Spleen (tissue), 11 donors: Measurements from ENCODE around the gene ZNF574. TPM values are rescaled to one million over a fixed set of nuclear protein-coding genes. Genes with fewer than 3 reads are reported as not detected.
A peak's percentile ranks its signal among the peaks of the same experiment; 100 is the strongest.

Experiments used
- DNase-seq: peaks from one replicate; pipeline ENCODE4 v3.0.0-alpha.2; 2020
- H3K27ac ChIP-seq, 8 donors: fragments of 200-600 bp; sonication (generic) in 7 of 8; 1 replicate in 4 of 8; 2 replicates in 4 of 8; pipeline versions ENCODE4 v1.5.0 to v1.8.0; 2016 to 2021; ENCODE audit warnings: inconsistent platforms in 4 of 8, mild to moderate bottlenecking in 4 of 8, moderate library complexity in 1 of 8
- H3K27me3 ChIP-seq, 7 donors: fragments of 200-600 bp; sonication (generic) in 6 of 7; replicated peaks in 1 of 7; 1 replicate in 4 of 7; 2 replicates in 3 of 7; pipeline versions ENCODE4 v1.5.0 to v1.8.0; 2016 to 2021; ENCODE audit warnings: inconsistent platforms in 3 of 7, mild to moderate bottlenecking in 1 of 7
- H3K36me3 ChIP-seq, 6 donors: fragments of 200-600 bp; sonication (generic) in 5 of 6; 1 replicate in 4 of 6; 2 replicates in 2 of 6; pipeline versions ENCODE4 v1.5.0 to v1.8.0; 2016 to 2021; ENCODE audit warnings: inconsistent platforms in 2 of 6
- H3K4me1 ChIP-seq, 6 donors: fragments of 200-600 bp; sonication (generic) in 5 of 6; 1 replicate in 3 of 6; 2 replicates in 3 of 6; pipeline versions ENCODE4 v1.5.0 to v1.8.0; 2016 to 2021; ENCODE audit warnings: inconsistent platforms in 3 of 6
- H3K4me3 ChIP-seq, 8 donors: fragments of 200-600 bp; sonication (generic) in 7 of 8; 1 replicate in 4 of 8; 2 replicates in 4 of 8; pipeline versions ENCODE4 v1.5.0 to v1.8.0; 2016 to 2021; ENCODE audit warnings: inconsistent platforms in 4 of 8, mild to moderate bottlenecking in 4 of 8, moderate library complexity in 2 of 8
- H3K9me3 ChIP-seq, 8 donors: fragments of 200-600 bp; sonication (generic) in 7 of 8; 1 replicate in 4 of 8; 2 replicates in 4 of 8; pipeline versions ENCODE4 v1.5.0 to v1.8.0; 2016 to 2021; ENCODE audit warnings: inconsistent platforms in 4 of 8
- POLR2A ChIP-seq, 3 donors: fragments of 450-650 bp; IDR thresholded peaks; one replicate each; pipeline ENCODE4 v1.5.1; 2017; ENCODE audit warnings: antibody characterized with exemption in 3 of 3, mild to moderate bottlenecking in 1 of 3
- POLR2AphosphoS5 ChIP-seq, 3 donors: sonication (generic); formaldehyde crosslinking; IDR thresholded peaks; one replicate each; pipeline ENCODE4 v1.5.1; 2017; ENCODE audit warnings: antibody characterized with exemption in 3 of 3
- WGBS, 5 donors: extraction: QIAGEN DNeasy Blood & Tissue Kit in 3 of 5; methylation state at CpG; one replicate each; pipeline versions ENCODE4 v1.1.5 to v1.1.7; 2013 to 2018; 5-methylcytosine and 5-hydroxymethylcytosine counted together
- intact Hi-C: fragments of 100-400 bp; cut with DNase I; formaldehyde crosslinking; loops from one replicate; pipeline ENCODE4 v1.15.0; 2023; ENCODE audit warnings: low total_unique reads
- polyA plus RNA-seq, 3 donors: library from polyadenylated mRNA; stranded (reverse); fragments of 200-250 nt; gene quantifications; one replicate each; pipeline ENCODE4 v1.2.1, GENCODE V29; 2013
- total RNA-seq, 7 donors: library from RNA; depleted of rRNA in 3 of 7; stranded (reverse); fragments of >200 nt in 3 of 7; fragmentation: NEBNext Ultra II Directional in 4 of 7; extraction: Animal tissue kit (Norgen Biotek cat#: 25700) in 4 of 7; gene quantifications; one replicate each; pipeline versions ENCODE4 v1.1.0 to v1.2.1, GENCODE V29; 2016 to 2021
- TF ChIP-seq, protein P1 (sequence below), 11 experiments: fragments of 200-600 bp in 7 of 11; fragments of 450-650 bp in 4 of 11; sonication (generic) in 4 of 11; IDR thresholded peaks in 8 of 11; conservative IDR thresholded peaks in 3 of 11; 1 replicate in 7 of 11; 2 replicates in 4 of 11; pipeline versions ENCODE4 v1.4.0 to v1.8.0; 2016 to 2021; ENCODE audit warnings: antibody characterized with exemption in 11 of 11, inconsistent platforms in 4 of 11, mild to moderate bottlenecking in 1 of 11
- donor health status: healthy with polysubstance abuse.
- donor health status: DM: no; HTN: no; CAD: no; lungs with moderate emphysema.
- donor health status: DM: no; HTN: no; CAD: no.
- donor health status: Bipolar disorder and iron deficiency.
- donor health status: healthy.
- donor health status: DM: no; HTN: no; CAD: no.
- donor health status: DM: yes; HTN: yes; CAD: no.

The ZNF574 gene
- total and polyA plus RNA-seq, 10 donors: 4.7 to 21.0 (median 15.3) TPM

DNA sequence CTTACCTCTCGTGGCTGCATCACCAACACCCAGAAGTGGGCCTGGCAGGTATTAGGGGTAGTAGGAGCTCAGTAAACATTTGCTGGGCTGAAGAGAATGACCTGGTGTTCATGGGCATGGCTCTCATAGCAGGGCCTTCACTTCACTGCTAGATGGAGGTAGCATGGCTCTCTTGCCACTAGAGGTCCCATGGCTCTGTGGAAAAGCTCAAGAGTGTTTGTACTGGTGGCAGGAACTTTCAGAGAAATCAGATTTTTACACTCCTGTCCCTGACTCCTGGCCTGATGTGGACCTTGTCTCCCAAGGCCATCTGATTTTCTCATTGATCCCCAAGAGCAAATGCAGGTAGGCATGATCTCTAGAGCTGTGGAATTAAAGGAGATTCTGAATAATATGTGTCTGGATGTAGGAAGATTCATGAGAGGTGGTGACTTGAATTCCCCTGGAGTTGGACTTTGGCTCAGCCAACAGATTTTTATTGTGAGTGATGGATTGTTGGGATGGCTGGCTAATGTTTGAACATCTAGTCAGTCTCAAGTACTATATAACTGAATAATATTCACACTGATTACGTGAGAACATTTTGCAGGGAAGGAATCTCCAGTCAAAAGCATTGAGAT, 5.7 kb downstream of the ZNF574 start:
- peaks cover 8 to 60% (median 42%) of the 10 kb centered on the region in 6 donors for H3K36me3 ChIP-seq

DNA sequence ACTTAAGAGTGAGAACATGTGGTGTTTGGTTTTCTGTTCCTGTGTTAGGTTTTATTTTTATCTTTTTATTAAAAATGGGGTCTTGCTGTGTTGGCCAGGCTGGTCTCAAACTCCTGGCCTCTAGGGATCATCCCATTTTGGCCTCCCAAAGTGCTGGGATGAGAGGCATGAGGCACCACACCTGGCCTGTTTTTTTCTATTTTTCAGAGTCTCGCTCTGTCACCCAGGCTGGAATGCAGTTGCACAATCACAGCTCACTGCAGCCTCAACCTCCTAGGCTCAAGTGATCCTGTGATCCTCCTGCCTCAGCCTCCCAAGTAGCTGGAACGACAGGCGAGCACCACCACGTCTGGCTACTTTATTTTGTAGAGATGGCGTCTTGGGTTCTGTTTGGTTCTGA, 7.6 kb downstream of the ZNF574 start:
- no peak for DNase-seq
- H3K27me3 ChIP-seq: no peaks in the 10 kb centered on the region
- H3K36me3 ChIP-seq: peaks cover 8 to 54% (median 39%) of the 10 kb centered on the region in 6 donors
- 92 to 98% (median 94%) methylated on average over 5 of the region's 5 CpGs for WGBS, 5 donors
- H3K4me1 ChIP-seq: peaks cover 4 to 56% (median 20%) of the 10 kb centered on the region in 6 donors
- TF ChIP-seq POLR2A (IDR thresholded peaks at IDR 0.05) (no peak), POLR2AphosphoS5 (IDR thresholded peaks at IDR 0.05) (no peak)
- TF ChIP-seq, protein P1, sequence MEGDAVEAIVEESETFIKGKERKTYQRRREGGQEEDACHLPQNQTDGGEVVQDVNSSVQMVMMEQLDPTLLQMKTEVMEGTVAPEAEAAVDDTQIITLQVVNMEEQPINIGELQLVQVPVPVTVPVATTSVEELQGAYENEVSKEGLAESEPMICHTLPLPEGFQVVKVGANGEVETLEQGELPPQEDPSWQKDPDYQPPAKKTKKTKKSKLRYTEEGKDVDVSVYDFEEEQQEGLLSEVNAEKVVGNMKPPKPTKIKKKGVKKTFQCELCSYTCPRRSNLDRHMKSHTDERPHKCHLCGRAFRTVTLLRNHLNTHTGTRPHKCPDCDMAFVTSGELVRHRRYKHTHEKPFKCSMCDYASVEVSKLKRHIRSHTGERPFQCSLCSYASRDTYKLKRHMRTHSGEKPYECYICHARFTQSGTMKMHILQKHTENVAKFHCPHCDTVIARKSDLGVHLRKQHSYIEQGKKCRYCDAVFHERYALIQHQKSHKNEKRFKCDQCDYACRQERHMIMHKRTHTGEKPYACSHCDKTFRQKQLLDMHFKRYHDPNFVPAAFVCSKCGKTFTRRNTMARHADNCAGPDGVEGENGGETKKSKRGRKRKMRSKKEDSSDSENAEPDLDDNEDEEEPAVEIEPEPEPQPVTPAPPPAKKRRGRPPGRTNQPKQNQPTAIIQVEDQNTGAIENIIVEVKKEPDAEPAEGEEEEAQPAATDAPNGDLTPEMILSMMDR (IDR thresholded peaks at IDR 0.05 in 8 of 11, conservative IDR thresholded peaks at IDR 0.05 in 3 of 11): no peak
- intact Hi-C loops: no loop called here
- no peak overlapping the region for H3K4me3 ChIP-seq
- H3K27ac ChIP-seq: no peak overlapping the region
- no peaks in the 10 kb centered on the region for H3K9me3 ChIP-seq

More for the DNA sequence above, 5.7 kb downstream of the ZNF574 start:
- intact Hi-C loops: no loop called here
- Histone ChIP-seq H3K4me1 (peaks cover 7 to 56% (median 26%) of the 10 kb centered on the region in 6 donors), H3K9me3 (no peaks in the 10 kb centered on the region), H3K4me3 (no peak overlapping the region), H3K27me3 (no peaks in the 10 kb centered on the region), H3K27ac (peak overlapping the region in 4 of 8 donors; percentile 1 to 58 (median 30))
- no peak for TF ChIP-seq POLR2A (IDR thresholded peaks at IDR 0.05)
- peak in 1 of 3 donors; percentile 18 for TF ChIP-seq POLR2AphosphoS5 (IDR thresholded peaks at IDR 0.05)
- TF ChIP-seq, protein P1 (IDR thresholded peaks at IDR 0.05 in 8 of 11, conservative IDR thresholded peaks at IDR 0.05 in 3 of 11): peak in 8 of 11 experiments; percentile 32 to 59 (median 46)
- 73 to 87% (median 79%) methylated on average over 2 of the region's 2 CpGs for WGBS, 5 donors
- no peak for DNase-seq

GRCh38 chr19:42086188-42086736, 10.3 kb downstream of the ZNF574 start:
- H3K9me3 ChIP-seq: no peaks in the 10 kb centered on the region
- H3K4me3 ChIP-seq: no peak overlapping the region
- H3K36me3 ChIP-seq: peaks cover under 1 to 38% (median 13%) of the 10 kb centered on the region in 6 donors
- DNase-seq: peak; percentile 62
- TF ChIP-seq, protein P1 (IDR thresholded peaks at IDR 0.05 in 8 of 11, conservative IDR thresholded peaks at IDR 0.05 in 3 of 11): no peak
- TF ChIP-seq POLR2AphosphoS5 (IDR thresholded peaks at IDR 0.05): peak in 2 of 3 donors; percentile 23 to 46
- peak overlapping the region in 2 of 8 donors; percentile 7 to 23 for H3K27ac ChIP-seq
- WGBS, 5 donors: 74 to 84% (median 76%) methylated on average over 9 of the region's 9 CpGs
- intact Hi-C loops: no loop called here
- H3K27me3 ChIP-seq: no peaks in the 10 kb centered on the region
- peaks cover 13 to 67% (median 36%) of the 10 kb centered on the region in 6 donors for H3K4me1 ChIP-seq
